ENCODE measurements around the gene PRPS2. TPM values are rescaled to one million over a fixed set of nuclear protein-coding genes. Genes with fewer than 3 reads are reported as not detected.

PRPS2 gene
- total RNA-seq (2014; rRNA removed; shearing (Covaris generic)) = 56.3 and 77.0 TPM in 2 replicates

GRCh38 chrX:12791257-12792228 lies at the start of gene PRPS2:
TSS of gene PRPS2 (plus strand) at chrX:12791412. CDS start at chrX:12791498, 86 bp downstream.

GRCh38 chrX:12866451-12867377 lies 75.5 kb downstream of the PRPS2 start, which contains the start of gene TLR7:
TSS of gene TLR7 (plus strand) at chrX:12867072. CDS start at chrX:12867579, 507 bp downstream.

Other genes with a start within 250 kb of the PRPS2 start
- not detected in 2 replicates for gene TLR7, start 75.7 kb downstream of the PRPS2 start, total RNA-seq (2014; rRNA removed; shearing (Covaris generic))
- gene TLR8, start 115.2 kb downstream of the PRPS2 start, total RNA-seq (2014; rRNA removed; shearing (Covaris generic)) = not detected in 2 replicates
- 155 and 187 TPM in 2 replicates for gene TMSB4X, start 183.7 kb downstream of the PRPS2 start, total RNA-seq (2014; rRNA removed; shearing (Covaris generic))